GM12864 (cell line): Measurements from ENCODE around the gene SORBS1.

Experiments
- DNase-seq: peaks from one replicate; pipeline ENCODE4 v3.0.0-alpha.2; 2011; ENCODE audit warnings: low read depth
- H3K4me3 ChIP-seq: 2 replicates; pipeline ENCODE4 v1.5.1; 2011; ENCODE audit warnings: mild to moderate bottlenecking, low read depth, low read length, control low read depth
- TF ChIP-seq, protein P1 (sequence below): IDR thresholded peaks from 2 replicates; pipeline ENCODE4 v1.5.1; 2011; ENCODE audit warnings: low read depth, mild to moderate bottlenecking, moderate library complexity, low read length, control low read depth, inconsistent platforms; ENCODE audit errors: missing control alignments

The SORBS1 gene

DNA sequence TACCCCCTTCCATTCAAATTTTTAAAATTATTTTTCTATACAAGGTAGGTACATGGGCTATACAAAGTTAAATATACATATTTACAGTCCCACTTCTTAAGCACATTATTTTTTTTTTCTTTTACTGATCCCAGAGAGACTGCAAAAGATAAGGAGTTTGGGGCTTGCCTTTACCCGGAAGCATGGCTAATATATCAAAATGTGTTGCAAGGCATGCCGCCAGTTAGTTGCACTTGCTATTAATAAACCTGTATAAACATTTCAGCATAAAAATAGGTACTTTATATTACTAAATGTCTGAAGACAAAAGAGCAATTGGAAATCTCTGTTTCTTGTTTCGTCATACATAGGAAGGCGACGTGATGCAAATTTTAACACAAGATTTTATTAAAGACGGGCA lies 248.9 kb downstream of the SORBS1 start:
- TF ChIP-seq, protein P1, sequence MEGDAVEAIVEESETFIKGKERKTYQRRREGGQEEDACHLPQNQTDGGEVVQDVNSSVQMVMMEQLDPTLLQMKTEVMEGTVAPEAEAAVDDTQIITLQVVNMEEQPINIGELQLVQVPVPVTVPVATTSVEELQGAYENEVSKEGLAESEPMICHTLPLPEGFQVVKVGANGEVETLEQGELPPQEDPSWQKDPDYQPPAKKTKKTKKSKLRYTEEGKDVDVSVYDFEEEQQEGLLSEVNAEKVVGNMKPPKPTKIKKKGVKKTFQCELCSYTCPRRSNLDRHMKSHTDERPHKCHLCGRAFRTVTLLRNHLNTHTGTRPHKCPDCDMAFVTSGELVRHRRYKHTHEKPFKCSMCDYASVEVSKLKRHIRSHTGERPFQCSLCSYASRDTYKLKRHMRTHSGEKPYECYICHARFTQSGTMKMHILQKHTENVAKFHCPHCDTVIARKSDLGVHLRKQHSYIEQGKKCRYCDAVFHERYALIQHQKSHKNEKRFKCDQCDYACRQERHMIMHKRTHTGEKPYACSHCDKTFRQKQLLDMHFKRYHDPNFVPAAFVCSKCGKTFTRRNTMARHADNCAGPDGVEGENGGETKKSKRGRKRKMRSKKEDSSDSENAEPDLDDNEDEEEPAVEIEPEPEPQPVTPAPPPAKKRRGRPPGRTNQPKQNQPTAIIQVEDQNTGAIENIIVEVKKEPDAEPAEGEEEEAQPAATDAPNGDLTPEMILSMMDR, result no peak
- DNase-seq, result no peak
- no peak overlapping the region for H3K4me3 ChIP-seq

DNA sequence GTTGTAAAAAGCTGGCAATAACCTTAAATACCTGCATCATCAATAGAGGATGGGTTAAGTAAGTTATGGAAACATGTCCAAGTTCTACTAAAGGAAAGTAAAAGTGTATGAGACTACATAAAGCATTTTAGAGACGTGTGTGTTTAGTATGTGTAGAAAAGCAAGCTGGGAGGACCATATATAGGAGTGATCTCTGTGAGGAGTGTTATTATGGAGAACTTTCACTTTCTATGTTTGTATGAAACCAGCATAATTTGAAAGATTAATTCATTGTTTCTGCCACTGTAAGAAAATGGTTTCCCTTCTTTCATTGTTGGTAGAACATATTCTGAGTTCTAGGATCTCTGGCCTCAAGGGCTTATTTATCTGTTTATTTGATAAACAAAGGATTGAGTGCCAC lies 251.2 kb downstream of the SORBS1 start:
- no peak for DNase-seq
- H3K4me3 ChIP-seq, result no peak overlapping the region
- TF ChIP-seq, protein P1, result no peak

DNA sequence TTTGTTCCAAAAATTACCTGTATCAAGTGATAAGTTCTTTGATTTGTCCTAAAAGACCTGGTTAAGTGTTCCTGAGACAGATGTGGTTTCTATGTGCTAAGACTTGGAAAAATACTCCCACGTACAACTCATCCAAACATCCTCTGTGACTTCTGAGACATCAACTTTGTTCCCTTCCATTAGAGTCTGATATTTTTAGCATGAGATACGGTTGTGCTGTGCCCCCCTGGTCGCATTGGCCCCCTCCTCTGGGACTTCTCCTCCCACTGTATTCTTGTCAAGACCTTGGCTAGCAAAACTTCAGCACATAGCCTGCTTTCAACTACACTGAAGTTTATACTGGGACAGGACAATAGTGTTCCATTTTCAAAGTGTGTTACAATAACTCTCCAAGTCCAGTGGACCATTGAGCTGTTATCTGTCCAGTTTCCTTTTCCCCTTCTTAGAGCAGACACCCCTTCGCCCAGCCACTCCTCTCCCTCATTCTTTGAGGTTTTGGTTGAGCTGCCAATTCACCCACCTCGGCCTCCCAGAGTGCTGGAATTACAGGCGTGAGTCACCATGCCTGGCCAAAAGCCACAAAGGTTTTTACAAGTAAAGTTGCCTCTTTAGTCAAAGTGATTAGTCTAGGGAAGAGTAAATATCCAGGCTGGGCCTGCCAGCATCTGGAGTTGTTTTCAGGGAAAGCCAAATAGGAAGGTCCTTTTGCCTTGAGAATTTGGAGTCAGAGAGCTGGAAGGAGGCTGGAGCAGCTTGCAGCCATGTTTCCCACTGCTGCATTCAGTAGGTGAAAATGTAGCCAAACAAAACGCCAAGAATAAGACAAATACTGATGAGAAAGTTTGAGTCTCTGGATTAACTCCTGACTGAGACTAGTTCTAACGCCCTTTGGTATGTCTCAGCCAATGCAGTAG lies 252.5 kb downstream of the SORBS1 start:
- TF ChIP-seq, protein P1, result no peak
- H3K4me3 ChIP-seq, result no peak overlapping the region
- DNase-seq, result no peak

DNA sequence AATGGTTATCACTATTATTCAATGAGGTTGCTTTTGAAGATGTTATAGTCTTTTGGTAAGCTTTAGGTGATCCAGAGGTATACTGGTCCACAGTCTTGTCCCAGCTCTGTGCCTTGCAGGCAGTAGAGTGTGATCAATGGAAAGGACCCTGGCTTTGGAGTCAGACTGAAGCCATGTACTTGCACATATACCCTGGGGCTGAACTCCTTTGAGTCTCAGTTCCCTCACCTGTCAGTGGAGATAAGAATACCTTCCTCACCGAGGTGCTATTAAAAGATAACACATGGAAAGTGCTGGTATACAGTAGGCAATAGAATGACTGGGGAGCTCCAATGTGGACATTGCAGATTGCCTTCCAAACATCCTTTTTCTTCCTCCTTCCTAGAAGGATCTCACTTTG lies 254.3 kb downstream of the SORBS1 start:
- no peak for DNase-seq
- TF ChIP-seq, protein P1, result no peak

DNA sequence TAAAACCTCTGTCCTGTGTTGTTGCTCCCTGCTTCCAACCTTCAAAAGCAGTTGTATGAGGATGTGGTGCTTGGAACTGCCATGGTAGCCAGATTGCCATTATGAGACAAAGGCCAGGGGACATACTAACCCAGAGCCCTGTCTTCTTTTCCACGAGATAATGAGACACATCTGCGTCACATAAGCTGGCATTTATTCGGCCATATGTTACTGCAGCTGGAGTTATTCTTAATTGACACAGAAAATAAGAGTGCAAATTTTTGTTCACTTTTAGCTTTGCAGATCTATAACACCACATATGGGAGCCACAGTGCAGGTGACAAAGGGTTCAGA lies 254.9 kb downstream of the SORBS1 start:
- H3K4me3 ChIP-seq, result no peak overlapping the region
- no peak for DNase-seq
- TF ChIP-seq, protein P1, result no peak

More for the DNA sequence above, 254.3 kb downstream of the SORBS1 start:
- H3K4me3 ChIP-seq, result no peak overlapping the region

DNA sequence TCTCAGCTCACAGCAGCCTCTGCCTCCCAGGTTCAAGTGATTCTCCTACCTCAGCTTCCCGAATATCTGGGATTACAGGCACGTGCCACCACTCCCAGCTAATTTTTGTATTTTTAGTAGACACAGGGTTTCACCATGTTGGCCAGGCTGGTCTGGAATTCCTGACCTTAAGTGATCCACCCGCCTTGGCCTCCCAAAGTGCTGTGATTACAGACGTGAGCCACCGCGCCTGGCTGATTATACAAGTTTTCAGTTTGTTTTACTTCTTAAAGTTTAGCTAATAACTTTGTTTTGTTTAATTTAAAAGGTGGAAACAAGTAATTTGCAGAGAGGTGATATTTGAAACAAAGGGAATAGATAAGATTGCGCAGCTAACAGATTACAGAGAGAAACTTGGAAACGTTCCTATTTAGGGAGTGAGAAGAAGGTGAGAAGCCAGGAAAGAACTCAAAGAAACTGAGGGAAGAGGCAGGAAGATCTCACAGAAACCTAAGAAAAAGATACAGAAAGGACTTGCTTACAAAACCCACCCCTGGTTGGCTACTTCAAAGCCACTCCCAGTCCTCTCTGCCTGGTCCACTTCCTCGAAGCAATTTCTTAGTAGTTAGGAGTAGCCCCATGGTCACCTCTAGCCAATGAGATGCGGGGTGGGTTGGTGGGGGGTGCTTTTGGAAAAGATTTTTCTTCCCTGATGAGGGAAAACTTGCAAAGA lies 255.4 kb downstream of the SORBS1 start:
- TF ChIP-seq, protein P1, result no peak

DNA sequence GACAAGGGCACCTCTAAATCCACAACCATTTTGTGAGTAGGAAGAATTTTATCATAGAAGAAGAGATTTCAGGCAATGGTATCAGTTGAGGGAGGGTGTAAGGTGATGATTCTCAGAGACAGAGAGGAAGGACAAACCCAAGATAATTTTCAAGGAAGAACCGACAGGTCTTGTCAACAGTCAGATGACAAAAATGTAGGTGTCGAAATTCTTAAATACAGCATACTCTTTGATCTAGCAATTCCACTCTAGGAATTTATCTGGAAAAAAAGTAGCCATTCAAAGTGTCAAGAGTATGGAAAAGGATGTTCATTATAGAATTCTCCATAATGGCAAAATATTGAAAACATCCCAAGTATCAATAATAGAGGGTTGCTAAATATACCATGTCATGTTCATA lies 256.2 kb downstream of the SORBS1 start:
- DNase-seq, result no peak
- H3K4me3 ChIP-seq, result no peak overlapping the region
- TF ChIP-seq, protein P1, result no peak

More for the DNA sequence above, 255.4 kb downstream of the SORBS1 start:
- H3K4me3 ChIP-seq, result no peak overlapping the region
- DNase-seq, result no peak
